ENCODE data around the gene RET. TPM values are rescaled to one million over a fixed set of nuclear protein-coding genes. Genes with fewer than 3 reads are reported as not detected.

The RET gene
- total and polyA plus RNA-seq, 2 of the 13 experiments (the other 11 are each of a cell fraction or from before 2014, with no cell fraction given): 0.02 TPM; not detected in 1

GRCh38 chr10:43105102-43105955 is 28.5 kb downstream of the RET start (continued):
- TF ChIP-seq TERF1 (CRISPR knock-in tag; IDR thresholded peaks at IDR 0.05): no peak
- no peak for TF ChIP-seq TEAD2 (CRISPR knock-in tag; IDR thresholded peaks at IDR 0.05)
- no peak for TF ChIP-seq HCFC1 (IDR thresholded peaks at IDR 0.05; ENCODE audit: low read depth, low read length)
- no peak for TF ChIP-seq ZNF562 (CRISPR knock-in tag; IDR thresholded peaks at IDR 0.05; ENCODE audit: borderline replicate concordance)
- no peak for TF ChIP-seq ZFP62 (CRISPR knock-in tag; IDR thresholded peaks at IDR 0.05)
- TF ChIP-seq ZNF768 (CRISPR knock-in tag; IDR thresholded peaks at IDR 0.05): 0 out of 2 replicates have a peak, but pooled peaks have one; percentile 13
- TF ChIP-seq KDM5A (IDR thresholded peaks at IDR 0.05; ENCODE audit: borderline replicate concordance, low read length): no peak
- no peak for TF ChIP-seq NPAS2 (CRISPR knock-in tag; IDR thresholded peaks at IDR 0.05; ENCODE audit: borderline replicate concordance)
- no peak for TF ChIP-seq MAF1 (CRISPR knock-in tag; IDR thresholded peaks at IDR 0.05; ENCODE audit: borderline replicate concordance)
- no peak for TF ChIP-seq ZIK1 (CRISPR knock-in tag; IDR thresholded peaks at IDR 0.05; ENCODE audit: borderline replicate concordance, low read depth)
- peak; percentile 31 for TF ChIP-seq HNRNPLL (IDR thresholded peaks at IDR 0.05; ENCODE audit: low read depth, low read length, poor library complexity, severe bottlenecking)
- TF ChIP-seq ZBTB21 (CRISPR knock-in tag; IDR thresholded peaks at IDR 0.05): no peak
- no peak for TF ChIP-seq XBP1 (CRISPR knock-in tag; IDR thresholded peaks at IDR 0.05)
- TF ChIP-seq ZNF737 (CRISPR knock-in tag; IDR thresholded peaks at IDR 0.05; ENCODE audit: borderline replicate concordance): no peak
- TF ChIP-seq ATF7-NPFF (CRISPR knock-in tag; IDR thresholded peaks at IDR 0.05; ENCODE audit: low read depth): no peak
- 0 out of 2 replicates have a peak, but pooled peaks have one; percentile 25 for TF ChIP-seq ZNF788 (CRISPR knock-in tag; IDR thresholded peaks at IDR 0.05; ENCODE audit: borderline replicate concordance)
- TF ChIP-seq SP5 (CRISPR knock-in tag; IDR thresholded peaks at IDR 0.05; ENCODE audit: borderline replicate concordance, low read depth): peak; percentile 46; the same call in 1 of the 2 replicates
- TF ChIP-seq YY1 (IDR thresholded peaks at IDR 0.05; ENCODE audit: insufficient read depth, insufficient replicate concordance, low read depth, low read length): peak; percentile 38
- peak; percentile 24; the same call in 1 of the 2 replicates for TF ChIP-seq SAP130 (CRISPR knock-in tag; IDR thresholded peaks at IDR 0.05; ENCODE audit: low read depth)
- no peak for TF ChIP-seq ARNTL (CRISPR knock-in tag; IDR thresholded peaks at IDR 0.05)
- TF ChIP-seq ZBTB7B (CRISPR knock-in tag; IDR thresholded peaks at IDR 0.05): 0 out of 2 replicates have a peak, but pooled peaks have one; percentile 32
- TF ChIP-seq ZNF777 (CRISPR knock-in tag; IDR thresholded peaks at IDR 0.05): peak; percentile 81
- no peak for TF ChIP-seq ZNF556 (CRISPR knock-in tag; IDR thresholded peaks at IDR 0.05; ENCODE audit: borderline replicate concordance)
- TF ChIP-seq, protein P1, sequence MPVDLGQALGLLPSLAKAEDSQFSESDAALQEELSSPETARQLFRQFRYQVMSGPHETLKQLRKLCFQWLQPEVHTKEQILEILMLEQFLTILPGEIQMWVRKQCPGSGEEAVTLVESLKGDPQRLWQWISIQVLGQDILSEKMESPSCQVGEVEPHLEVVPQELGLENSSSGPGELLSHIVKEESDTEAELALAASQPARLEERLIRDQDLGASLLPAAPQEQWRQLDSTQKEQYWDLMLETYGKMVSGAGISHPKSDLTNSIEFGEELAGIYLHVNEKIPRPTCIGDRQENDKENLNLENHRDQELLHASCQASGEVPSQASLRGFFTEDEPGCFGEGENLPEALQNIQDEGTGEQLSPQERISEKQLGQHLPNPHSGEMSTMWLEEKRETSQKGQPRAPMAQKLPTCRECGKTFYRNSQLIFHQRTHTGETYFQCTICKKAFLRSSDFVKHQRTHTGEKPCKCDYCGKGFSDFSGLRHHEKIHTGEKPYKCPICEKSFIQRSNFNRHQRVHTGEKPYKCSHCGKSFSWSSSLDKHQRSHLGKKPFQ (CRISPR knock-in tag; IDR thresholded peaks at IDR 0.05; ENCODE audit: insufficient replicate concordance): no peak
- peak; percentile 32; the same call in 1 of the 2 replicates for TF ChIP-seq ERF (CRISPR knock-in tag; IDR thresholded peaks at IDR 0.05)

Measured in HepG2 (cell line).